ENCODE measurements around the gene ELAPOR2.
"Not testable (repeated sequence)": the region's sequence is repeated elsewhere in the genome, so short reads cannot be mapped to it uniquely, and the experiment has no call there.

ELAPOR2 gene, protein sequence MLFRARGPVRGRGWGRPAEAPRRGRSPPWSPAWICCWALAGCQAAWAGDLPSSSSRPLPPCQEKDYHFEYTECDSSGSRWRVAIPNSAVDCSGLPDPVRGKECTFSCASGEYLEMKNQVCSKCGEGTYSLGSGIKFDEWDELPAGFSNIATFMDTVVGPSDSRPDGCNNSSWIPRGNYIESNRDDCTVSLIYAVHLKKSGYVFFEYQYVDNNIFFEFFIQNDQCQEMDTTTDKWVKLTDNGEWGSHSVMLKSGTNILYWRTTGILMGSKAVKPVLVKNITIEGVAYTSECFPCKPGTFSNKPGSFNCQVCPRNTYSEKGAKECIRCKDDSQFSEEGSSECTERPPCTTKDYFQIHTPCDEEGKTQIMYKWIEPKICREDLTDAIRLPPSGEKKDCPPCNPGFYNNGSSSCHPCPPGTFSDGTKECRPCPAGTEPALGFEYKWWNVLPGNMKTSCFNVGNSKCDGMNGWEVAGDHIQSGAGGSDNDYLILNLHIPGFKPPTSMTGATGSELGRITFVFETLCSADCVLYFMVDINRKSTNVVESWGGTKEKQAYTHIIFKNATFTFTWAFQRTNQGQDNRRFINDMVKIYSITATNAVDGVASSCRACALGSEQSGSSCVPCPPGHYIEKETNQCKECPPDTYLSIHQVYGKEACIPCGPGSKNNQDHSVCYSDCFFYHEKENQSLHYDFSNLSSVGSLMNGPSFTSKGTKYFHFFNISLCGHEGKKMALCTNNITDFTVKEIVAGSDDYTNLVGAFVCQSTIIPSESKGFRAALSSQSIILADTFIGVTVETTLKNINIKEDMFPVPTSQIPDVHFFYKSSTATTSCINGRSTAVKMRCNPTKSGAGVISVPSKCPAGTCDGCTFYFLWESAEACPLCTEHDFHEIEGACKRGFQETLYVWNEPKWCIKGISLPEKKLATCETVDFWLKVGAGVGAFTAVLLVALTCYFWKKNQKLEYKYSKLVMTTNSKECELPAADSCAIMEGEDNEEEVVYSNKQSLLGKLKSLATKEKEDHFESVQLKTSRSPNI

DNA sequence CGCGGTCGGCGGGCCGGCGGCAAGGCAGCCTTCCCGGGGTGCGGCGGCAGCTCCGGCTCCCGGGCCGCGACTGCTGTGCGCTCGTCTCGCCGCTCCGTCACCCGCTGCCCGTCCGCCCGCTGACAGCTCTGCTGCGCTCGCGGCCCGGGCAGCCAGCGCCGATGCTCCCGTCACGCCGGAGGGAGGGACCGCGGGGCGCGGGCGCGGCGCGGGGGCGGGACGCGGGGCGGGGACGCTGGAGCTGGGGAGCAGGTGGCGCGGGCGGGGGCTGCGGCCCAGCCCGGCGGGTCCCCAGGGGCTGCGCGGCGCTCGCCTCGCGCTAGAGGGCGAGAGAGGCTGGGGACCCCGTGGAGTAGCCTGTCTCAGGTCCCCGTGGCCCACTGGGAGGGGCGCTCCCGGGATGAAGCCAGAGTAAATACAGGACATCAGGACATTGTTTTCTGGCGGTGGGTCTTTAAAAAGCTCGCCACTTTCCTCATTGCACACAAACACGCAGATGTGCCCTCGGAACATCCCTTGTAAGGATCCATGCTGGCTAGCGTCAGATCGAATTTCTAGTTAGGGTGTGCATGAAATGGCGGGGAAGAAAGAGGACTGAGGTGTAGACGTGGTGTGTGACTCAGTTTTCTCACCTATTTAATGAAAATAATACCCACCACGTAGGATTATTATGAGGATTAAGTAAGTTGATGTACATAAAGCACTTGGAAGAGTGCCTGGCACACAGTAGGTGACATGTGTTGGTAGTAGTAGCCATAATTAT lies at the start of gene ELAPOR2:
Gene ELAPOR2 (minus strand): TSS at position 130 of the 763 bp plus-strand sequence. CDS start 141 bp downstream, outside the sequence.
- DNase-seq, result peak; percentile 56

DNA sequence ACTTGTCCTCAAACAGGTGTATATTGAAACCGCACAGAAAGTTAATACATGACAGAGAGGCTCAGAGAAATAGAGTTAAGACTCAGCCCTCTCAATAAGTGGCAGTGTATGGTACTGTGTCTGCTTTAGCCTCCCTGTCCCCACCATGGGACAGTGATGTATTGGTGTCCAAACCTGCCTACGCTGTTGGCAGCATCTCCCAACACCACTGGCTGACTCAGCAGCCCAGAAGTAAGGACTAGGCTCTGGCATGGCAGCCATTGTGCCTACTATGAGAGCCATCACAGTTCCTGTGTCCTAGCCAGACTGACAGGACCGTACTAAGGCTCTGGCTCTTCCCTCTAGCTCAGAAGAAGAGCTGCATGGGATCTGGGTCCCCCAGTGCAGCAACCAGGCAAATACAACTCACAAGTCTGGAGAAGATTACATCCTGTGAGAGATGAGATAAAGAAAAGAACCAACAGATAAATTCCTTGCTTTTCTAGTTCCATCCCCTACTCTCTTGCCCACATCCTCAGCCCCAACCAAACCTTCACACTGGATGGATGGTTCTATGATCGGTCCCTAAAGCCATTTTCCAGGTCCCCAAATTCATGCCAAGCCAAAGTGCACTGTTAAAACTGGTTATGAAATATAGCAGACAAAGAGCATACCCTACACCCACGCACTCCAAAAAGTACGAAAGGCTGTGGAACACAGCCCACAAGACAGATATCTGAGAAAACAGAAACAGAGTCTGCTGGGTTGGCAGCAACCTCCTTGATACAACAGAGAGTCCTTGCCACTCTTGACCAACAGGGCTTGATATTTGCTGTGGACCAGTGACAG lies 48.7 kb upstream of the ELAPOR2 start:
- peak; percentile 55 for DNase-seq

DNA sequence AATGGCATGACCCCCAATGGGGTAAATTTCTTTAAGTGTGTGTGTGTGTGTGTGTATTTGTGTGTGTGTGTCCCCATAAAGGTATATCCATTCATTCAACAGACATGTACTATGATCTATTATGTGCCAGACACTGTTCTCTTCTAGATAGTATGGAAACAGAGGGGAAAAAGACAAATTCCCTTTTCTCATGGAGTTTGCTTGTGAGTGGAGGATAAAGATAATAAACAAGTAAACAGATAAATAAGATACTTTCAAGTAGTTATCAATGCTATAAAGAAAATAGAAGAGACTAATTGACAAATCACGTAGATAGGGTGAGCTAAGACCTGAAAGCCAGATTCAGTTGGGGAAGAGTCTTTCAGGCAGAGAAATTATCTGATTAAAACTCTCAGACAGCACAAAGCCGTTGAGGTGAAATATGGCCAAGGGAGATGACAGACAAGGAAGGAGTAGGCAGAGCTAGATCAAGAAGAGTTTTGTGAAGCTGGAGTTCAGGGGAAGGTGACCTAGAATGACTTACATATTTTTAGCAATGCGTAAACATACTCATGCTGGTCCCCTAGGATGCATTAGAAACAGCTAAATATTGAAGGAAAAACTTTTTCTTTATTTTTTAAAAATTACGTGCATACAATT lies 47.6 kb upstream of the ELAPOR2 start:
- peak; percentile 33 for DNase-seq

DNA sequence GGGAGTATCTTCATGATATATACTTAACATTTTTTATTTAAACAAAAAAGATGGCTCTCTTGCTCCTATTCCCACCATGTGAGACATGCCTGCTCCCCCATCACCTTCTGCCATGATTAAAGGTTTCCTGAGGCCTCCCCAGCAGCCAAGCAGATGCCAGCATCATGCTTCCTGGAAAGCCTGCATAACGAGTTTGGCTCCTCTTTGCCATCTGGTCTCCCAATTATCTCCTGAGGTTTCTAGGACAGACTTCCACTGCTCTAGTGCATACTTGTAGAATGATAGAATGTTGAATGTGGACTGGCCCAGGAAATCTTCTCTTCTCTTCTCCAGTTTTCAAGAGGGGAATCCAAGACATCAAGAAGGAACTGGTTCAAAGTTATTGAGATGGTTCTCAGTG lies 45.9 kb upstream of the ELAPOR2 start:
- DNase-seq, result no peak

DNA sequence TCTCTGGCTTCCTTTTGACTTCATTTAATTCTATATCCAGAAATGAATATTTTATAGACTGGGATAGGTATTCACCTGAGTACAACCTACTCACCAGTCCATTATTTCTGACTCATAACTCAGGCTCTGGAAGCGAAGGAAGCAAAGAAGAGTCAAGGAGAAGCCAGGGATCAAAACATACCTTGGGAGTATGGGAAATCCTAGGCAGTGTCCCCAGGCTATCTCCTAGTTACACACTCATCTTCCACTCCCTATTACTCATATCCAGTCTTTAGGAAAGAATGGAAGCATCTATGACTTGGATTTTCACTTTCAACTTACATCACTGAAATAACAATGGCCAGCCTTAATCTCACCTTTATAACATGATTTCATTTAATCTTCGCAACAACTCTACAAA lies 40.9 kb upstream of the ELAPOR2 start:
- no peak for DNase-seq

DNA sequence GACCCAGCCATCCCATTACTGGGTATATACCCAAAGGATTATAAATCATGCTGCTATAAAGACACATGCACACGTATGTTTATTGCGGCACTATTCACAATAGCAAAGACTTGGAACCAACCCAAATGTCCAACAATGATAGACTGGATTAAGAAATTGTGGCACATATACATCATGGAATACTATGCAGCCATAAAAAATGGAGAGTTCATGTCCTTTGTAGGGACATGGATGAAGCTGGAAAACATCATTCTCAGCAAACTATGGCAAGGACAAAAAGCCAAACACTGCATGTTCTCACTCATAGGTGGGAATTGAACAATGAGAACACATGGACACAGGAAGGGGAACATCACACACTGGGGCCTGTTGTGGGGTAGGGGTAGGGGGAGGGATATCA lies 37.9 kb upstream of the ELAPOR2 start:
- not testable (repeated sequence) for DNase-seq

DNA sequence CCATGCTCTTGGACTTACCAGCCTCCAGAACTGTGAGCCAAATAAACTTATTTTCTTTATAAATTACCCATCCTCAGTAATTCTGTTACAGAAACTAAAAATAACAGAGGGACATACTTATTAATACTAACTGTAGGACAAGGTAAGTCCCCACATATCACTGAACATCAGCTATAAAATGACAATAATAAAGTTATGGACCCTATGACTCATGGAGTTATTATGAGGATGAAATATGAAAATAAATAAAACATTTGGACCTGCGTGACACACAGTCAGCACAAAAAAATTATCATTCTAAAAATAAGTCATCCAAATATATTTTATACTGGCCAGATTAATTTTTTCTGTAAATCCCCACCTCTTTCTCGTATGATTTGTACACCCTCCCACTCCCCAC lies 34.9 kb upstream of the ELAPOR2 start:
- DNase-seq, result no peak

DNA sequence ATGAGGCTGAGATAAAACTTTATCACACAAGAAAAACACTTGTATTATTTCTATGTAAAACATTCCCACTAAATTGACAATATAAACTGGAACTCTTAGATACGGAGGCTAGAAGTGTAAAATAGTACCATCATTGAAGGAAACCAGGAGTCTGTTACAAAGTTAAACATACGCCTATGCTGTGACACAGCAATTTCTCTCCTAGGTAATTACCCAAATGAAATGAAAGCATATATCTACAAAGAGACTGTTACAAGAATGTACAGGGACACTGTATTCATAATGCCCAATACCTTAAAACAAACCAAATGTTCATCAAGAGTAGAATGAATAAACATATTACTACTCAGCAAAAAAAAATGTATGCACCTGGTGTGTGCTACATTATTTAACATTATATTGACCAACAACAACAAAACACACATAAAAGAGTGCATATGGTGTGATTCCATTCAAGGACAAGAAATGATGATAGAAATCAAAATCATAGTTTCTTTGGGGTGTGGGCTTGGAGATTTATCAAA lies 33.2 kb upstream of the ELAPOR2 start:
- no peak for DNase-seq

DNA sequence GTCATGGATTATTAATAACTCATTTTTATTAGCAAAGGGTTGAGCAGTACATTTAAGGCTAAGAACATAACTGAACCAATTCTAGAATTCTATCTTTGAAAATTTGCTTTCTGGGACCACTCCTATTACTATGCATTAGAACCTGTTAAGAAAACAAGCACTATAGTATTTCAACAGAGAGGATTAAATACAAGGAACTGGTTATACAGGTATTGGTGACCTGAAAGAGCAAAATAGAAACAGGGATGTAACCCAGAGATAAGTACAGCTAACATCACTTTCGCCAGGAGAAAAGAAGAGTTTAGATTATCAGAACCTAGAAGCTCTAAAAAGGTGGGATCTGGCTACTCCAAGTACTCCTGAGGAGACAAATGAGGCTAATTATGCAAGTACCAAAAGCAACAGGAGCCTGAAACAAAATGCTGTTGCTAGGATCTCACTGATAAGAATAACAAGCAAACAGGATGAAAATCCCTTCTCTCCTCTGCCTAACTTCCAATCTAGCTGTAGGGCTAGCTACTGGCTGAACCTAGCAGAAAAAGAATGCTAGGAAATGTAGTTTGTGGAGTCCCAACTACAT lies 32.1 kb upstream of the ELAPOR2 start:
- DNase-seq, result no peak

DNA sequence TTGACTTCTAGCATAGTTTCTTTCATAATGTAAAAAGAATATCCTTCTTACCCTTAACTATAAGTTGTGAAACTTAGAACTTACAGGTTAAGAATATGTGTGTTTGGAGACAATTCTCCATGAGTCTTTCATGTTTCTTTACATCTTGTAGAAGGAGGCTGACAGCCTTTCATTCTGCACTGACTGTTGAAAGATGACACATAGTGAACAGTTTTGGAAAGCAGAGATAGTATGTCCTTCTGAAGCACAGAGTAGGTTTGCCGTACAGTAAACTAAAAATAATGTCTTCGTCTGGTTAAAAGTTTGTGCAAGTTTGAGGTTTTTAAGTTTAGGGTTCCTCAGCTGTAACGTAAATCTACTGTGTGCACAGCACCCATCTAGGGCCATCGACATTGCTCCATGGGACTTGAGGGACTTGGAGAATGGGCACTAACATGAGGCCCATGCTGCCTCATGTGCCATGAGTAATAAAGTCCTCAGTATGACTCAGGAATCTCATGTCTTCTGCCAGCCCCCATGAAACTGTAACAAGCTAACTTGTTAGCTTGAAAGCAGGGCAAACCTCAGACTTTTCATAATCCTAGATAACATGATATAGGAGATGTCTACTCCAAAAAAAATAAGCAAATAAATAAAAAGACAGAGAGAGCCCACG lies 24.5 kb upstream of the ELAPOR2 start:
- no peak for DNase-seq

DNA sequence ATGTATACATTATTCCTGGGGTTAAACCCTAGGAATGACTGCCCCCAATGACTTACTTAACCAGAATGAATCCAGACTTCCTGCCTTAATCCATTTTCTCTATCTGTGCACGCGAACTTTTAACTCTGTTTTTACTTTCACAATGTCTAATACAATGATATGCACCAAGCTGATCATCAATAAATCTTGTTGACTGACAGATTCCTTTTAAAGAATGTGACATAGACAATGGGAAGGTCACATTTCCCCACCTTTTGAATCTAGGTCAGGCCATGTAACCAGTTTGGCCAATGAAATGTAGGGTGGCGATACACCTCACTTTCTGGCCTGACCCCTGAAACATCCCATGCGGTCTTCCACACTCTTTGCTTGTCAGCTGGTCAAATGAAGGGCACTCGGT lies 23.2 kb upstream of the ELAPOR2 start:
- DNase-seq, result no peak

DNA sequence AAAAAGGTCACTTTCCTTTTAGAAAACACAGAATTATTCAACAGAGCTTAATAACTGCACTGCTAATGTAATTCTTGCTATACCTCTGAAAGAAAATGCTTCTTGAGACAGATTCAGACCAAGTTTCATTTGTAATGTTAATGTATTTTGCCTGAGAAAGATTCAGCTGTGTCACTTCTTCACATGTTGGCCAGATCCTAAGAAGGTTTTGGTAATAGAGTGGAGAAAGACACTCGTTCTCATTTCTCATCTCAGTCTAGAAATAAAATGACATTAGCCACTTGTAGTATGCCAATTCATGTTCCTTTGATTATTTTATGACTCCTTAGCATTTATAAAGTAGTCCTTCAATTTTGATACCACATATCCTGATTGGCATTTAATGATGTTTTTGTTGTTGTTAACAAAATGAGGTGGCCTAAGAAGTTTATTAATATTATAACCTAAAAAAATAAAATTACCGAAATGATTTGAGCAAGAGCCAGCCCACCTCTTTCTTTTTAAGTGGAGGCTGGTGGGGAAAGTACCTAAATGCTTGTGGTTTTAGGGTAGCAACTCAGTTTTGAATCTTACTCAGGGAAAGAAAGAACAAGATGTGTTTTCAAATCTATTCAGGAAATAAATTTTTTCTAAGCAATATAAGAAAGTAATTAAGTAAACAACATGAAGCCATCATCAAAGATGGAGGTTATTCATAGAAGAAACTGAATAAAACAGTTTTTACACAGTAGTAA lies 16.4 kb upstream of the ELAPOR2 start:
- no peak for DNase-seq

DNA sequence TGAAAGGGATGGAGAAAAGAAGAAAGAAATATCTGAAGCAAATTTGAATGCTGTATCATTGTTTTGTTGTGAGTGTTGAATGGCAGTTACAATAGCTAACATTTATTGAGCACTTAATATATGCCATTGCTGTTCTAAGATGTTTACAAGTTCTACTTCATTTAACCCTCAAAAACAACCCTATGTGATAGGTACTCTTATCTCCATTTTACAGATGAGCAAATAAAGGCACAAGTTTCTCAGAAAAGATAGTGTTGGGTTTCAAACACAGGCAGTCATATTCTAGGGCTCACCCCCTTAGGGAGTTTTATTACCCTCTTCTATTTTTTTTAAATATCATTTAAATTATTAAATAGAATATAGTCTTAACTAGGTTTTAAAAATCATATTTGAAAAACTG lies 8.3 kb upstream of the ELAPOR2 start:
- DNase-seq, result no peak

DNA sequence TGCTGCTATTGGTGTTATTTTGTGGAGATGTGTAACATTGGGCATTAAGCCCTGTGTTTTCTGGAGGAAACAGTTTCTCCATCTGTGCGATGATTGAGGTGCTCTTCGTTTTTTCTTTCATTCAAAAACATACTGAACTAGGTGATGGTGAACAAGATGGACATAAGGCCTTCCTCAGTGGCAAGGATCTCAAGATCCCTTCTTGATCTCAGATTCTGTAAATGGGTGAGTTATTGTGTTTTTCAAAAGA lies 759 bp upstream of the ELAPOR2 start:
- DNase-seq, result no peak

DNA sequence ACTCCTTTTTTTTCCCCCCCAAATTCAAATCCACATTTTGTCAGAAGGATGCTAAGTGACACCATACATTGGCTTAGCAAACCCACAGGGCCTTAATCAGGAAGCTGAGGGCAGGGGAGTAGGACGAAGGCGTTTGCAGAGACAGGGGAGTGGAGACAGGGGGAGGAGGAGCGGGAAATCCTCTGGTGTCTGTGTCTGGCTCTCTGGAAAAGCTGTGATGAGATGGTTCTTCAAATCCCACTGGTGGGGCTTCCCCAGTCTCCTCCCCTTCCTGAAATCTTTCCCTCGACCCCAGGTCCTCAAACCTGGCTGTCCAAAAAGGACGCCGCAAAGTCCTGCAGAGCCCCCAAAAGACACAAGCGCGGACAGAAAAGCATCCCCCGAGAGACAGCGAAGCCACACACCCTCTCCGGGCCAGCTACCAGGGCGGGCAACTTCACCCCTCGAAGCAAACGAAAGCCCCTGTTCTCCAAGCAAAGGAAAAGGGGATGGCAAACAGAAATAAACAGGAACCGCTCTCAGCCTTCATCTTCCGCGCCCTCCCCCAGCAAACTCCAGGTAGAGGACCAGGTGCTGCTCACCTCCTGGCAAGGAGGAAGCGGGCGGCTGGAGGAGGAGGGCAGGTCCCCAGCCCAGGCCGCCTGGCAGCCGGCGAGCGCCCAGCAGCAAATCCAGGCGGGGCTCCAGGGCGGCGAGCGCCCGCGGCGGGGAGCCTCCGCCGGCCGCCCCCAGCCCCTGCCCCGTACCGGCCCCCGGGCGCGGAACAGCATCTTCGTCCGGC lies 520 bp downstream of the ELAPOR2 start:
- peak; percentile 3 for DNase-seq

DNA sequence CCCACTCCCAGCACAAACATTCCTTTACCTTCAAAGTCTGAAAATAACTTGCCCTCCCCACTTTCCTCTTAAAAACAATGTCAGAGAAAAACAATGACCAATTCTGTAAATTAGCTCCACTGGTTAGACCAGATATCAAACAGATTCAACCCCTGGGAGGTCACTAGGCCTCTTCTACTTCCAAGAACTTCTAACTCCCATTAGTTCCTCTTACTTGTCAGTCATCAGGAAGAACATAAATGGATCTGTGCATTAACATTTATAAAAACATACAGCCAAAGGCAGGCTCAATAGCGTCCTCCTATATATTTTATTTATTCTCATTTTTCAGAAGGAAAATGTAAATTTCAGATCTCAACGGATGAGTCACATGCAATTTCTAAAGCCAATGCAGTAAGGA lies 2.2 kb downstream of the ELAPOR2 start:
- no peak for DNase-seq

DNA sequence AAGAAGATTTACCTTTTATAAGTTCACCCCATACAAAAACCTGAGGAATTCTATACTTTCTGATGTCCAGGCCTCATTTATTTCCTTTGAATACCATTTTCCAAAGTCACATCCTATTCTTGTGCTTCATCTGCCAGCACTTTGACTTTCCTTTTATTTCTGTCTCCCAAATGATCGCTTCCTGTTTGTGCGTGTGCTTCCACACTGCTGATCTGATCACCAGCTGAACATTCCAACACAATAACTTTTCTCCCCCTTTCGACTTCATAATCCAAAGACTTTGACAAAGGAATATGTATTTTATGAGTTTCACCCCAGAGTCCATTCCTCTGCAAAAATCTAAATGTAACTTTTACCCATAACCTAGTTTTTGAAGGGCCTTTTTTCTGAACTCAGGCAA lies 3.1 kb downstream of the ELAPOR2 start:
- DNase-seq, result no peak

DNA sequence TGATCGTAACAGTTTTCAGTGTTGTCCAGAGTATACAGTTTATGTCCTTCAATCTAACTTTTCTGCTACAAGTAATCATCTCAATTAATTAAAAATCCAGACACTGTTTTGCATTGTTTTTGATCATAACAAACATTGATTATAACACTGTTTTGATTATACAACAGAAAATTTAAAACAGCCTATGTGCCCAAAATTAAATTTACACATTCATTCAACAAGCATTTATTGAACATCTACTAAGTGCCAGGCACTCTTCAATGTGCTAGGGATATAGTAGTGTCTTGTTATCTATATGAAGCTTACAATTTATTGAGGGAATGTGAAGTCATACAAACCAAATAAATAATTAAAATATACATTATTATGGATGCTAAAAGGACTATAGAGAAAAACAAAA lies 10.6 kb downstream of the ELAPOR2 start:
- no peak for DNase-seq

DNA sequence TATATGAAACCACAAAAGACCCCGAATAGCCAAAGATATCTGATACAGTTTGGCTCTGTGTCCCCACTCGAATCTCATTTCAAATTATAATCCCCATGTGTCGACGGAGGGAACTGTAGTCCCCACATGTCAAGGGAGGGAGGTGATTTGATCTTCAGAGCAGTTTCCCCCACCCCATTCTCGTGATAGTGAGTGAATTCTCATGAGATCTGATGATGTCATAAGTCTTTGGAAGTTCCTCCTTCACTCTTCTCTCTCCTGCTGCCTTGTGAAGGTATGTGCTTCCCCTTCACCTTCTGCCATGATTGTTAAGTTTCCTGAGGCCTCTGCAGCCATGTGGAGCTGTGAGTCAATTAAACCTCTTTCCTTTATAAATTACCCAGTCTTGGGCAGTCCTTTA lies 13.0 kb downstream of the ELAPOR2 start:
- no peak for DNase-seq
